A673 (cell line): ENCODE measurements around the gene CCNY. TPM values are rescaled to one million over a fixed set of nuclear protein-coding genes. Genes with fewer than 3 reads are reported as not detected.

Experiments used
- BruUV-seq: library from RNA; stranded (reverse); fragments of 400-500 nt; replicated peaks from 2 replicates; lab custom pipeline; 2021; lab: Mats Ljungman, UMichigan
- CTCF ChIA-PET: fragments of 300-600 bp; sonication (Branson Sonifier 250); formaldehyde crosslinking; loops from one replicate; lab custom pipeline; 2022; ENCODE audit warnings: antibody characterized with exemption; lab: Charles Lee
- POLR2A ChIA-PET: fragments of 300-600 bp; sonication (Branson Sonifier 250); formaldehyde crosslinking; loops from one replicate; lab custom pipeline; 2022; ENCODE audit warnings: antibody characterized with exemption; ENCODE audit not compliant: low non-redundant PET; lab: Charles Lee
- DNase-seq: peaks from one replicate; pipeline ENCODE4 v3.0.0-alpha.2; 2015; ENCODE audit warnings: low spot score
- H3K27ac ChIP-seq: fragments of 200-600 bp; sonication (generic); 2 replicates; pipeline ENCODE4 v1.5.1; 2016; ENCODE audit warnings: mixed run types, low read depth, mild to moderate bottlenecking, mixed read lengths, antibody characterized with exemption, low read length; ENCODE audit not compliant: poor library complexity, severe bottlenecking
- H3K27me3 ChIP-seq: fragments of 200-600 bp; sonication (generic); replicated peaks from 2 replicates; pipeline ENCODE4 v1.6.1; 2017; ENCODE audit warnings: mixed run types, low read depth, mild to moderate bottlenecking, mixed read lengths, antibody characterized with exemption, low read length; ENCODE audit not compliant: insufficient read depth, poor library complexity
- H3K36me3 ChIP-seq: fragments of 200-600 bp; sonication (generic); 2 replicates; pipeline ENCODE4 v1.6.1; 2016; ENCODE audit warnings: mixed run types, mild to moderate bottlenecking, mixed read lengths, antibody characterized with exemption, low read length; ENCODE audit not compliant: insufficient read depth, poor library complexity, severe bottlenecking
- H3K4me1 ChIP-seq: fragments of 200-600 bp; sonication (generic); 2 replicates; pipeline ENCODE4 v1.6.1; 2017; ENCODE audit warnings: mixed run types, mild to moderate bottlenecking, mixed read lengths, antibody characterized with exemption, low read length; ENCODE audit not compliant: insufficient read depth, poor library complexity, severe bottlenecking
- H3K4me3 ChIP-seq: fragments of 200-600 bp; sonication (generic); 2 replicates; pipeline ENCODE4 v1.5.1; 2016; ENCODE audit warnings: low read depth, mixed run types, mild to moderate bottlenecking, mixed read lengths, low read length; ENCODE audit not compliant: poor library complexity, severe bottlenecking
- H3K9me3 ChIP-seq: fragments of 200-600 bp; sonication (generic); 2 replicates; pipeline ENCODE4 v1.6.1; 2016; ENCODE audit warnings: mixed run types, low read depth, mild to moderate bottlenecking, mixed read lengths, antibody characterized with exemption, low read length; ENCODE audit not compliant: poor library complexity, severe bottlenecking
- CTCF ChIP-seq: fragments of 300-800, 200-600 bp; sonication (generic); conservative IDR thresholded peaks from 2 replicates; pipeline ENCODE4 v1.5.1; 2017; ENCODE audit warnings: low read depth, mild to moderate bottlenecking, antibody characterized with exemption, low read length, moderate library complexity, mixed read lengths
- EZH2 ChIP-seq: fragments of 200-600 bp; sonication (generic); IDR thresholded peaks from 2 replicates; pipeline ENCODE4 v1.6.1; 2017; ENCODE audit warnings: borderline replicate concordance, low read depth, mild to moderate bottlenecking, mixed read lengths, antibody characterized with exemption, low read length; ENCODE audit not compliant: poor library complexity, severe bottlenecking
- intact Hi-C: fragments of 100-400 bp; cut with micrococcal nuclease; formaldehyde crosslinking; loops from one replicate; pipeline ENCODE4 v1.10.0; 2022; ENCODE audit not compliant: unreplicated experiment
- total RNA-seq: library from RNA; stranded (reverse); gene quantifications from 2 replicates; pipeline ENCODE4 v1.2.3, GENCODE V29; 2021

The CCNY gene
- total RNA-seq, 1 experiment from 2014 or later: 84.8 TPM

- peaks cover 7% of the 10 kb centered on the region for H3K9me3 ChIP-seq
- H3K4me3 ChIP-seq: no peak overlapping the region
- H3K4me1 ChIP-seq: no peaks in the 10 kb centered on the region
- intact Hi-C loops: no loop called here
- H3K27ac ChIP-seq: no peak overlapping the region
- peaks cover 26% of the 10 kb centered on the region for H3K36me3 ChIP-seq
- ChIA-PET POLR2A (no interaction called here), CTCF (no interaction called here)
- BruUV-seq: no TSS peak
- no peaks in the 10 kb centered on the region for H3K27me3 ChIP-seq
- DNase-seq: no peak
- TF ChIP-seq CTCF (no peak), EZH2 (no peak)
These were observed 19.9 kb upstream of the CCNY start for GRCh38 chr10:35316218-35316967.

GRCh38 chr10:35318551-35318950, 17.8 kb upstream of the CCNY start:
- Histone ChIP-seq H3K9me3 (peaks cover 12% of the 10 kb centered on the region), H3K36me3 (peaks cover 47% of the 10 kb centered on the region), H3K27me3 (no peaks in the 10 kb centered on the region), H3K4me1 (no peaks in the 10 kb centered on the region), H3K4me3 (no peak overlapping the region), H3K27ac (no peak overlapping the region)
- no peak for DNase-seq
- TF ChIP-seq EZH2: no peak
- TF ChIP-seq CTCF: no peak
- BruUV-seq: no TSS peak
- CTCF ChIA-PET: no interaction called here
- POLR2A ChIA-PET: no interaction called here
- intact Hi-C loops: no loop called here

- no peak for DNase-seq
- POLR2A ChIA-PET: no interaction called here
- H3K4me1 ChIP-seq: no peaks in the 10 kb centered on the region
- BruUV-seq: no TSS peak
- intact Hi-C loops: no loop called here
- TF ChIP-seq CTCF: no peak
- TF ChIP-seq EZH2: no peak
- no peak overlapping the region for H3K4me3 ChIP-seq
- peaks cover 47% of the 10 kb centered on the region for H3K36me3 ChIP-seq
- no peak overlapping the region for H3K27ac ChIP-seq
- no peaks in the 10 kb centered on the region for H3K27me3 ChIP-seq
- peaks cover 6% of the 10 kb centered on the region for H3K9me3 ChIP-seq
- CTCF ChIA-PET: no interaction called here
These were observed 16.0 kb upstream of the CCNY start for GRCh38 chr10:35320341-35320740.
